Upper lobe of left lung (tissue), 6 donors: ENCODE results near the gene NFASC. TPM values are rescaled to one million over a fixed set of nuclear protein-coding genes. Genes with fewer than 3 reads are reported as not detected.

ENCODE experiments used
- ATAC-seq, 2 donors: fragments of 200-7000 bp; cut with Tn5 transposase; one replicate each; pipeline ENCODE4 v1.9.1; 2022; ENCODE audit warnings: mild to moderate bottlenecking in 2 of 2, moderate library complexity in 2 of 2; ENCODE audit not compliant: low FRiP score in 2 of 2
- DNase-seq, 2 donors: peaks; one replicate each; pipeline ENCODE4 v3.0.0-alpha.2; 2019 to 2020
- H3K27ac ChIP-seq, 4 donors: fragments of 200-600 bp; sonication (generic); one replicate each; pipeline ENCODE4 v1.5.1; 2016 to 2019
- H3K27me3 ChIP-seq, 4 donors: fragments of 200-600 bp; sonication (generic); one replicate each; pipeline ENCODE4 v1.5.1; 2017 to 2019
- H3K36me3 ChIP-seq, 4 donors: fragments of 200-600 bp; sonication (generic); one replicate each; pipeline ENCODE4 v1.5.1; 2016 to 2019
- H3K4me1 ChIP-seq, 4 donors: fragments of 200-600 bp; sonication (generic); one replicate each; pipeline ENCODE4 v1.5.1; 2018 to 2019
- H3K4me3 ChIP-seq, 4 donors: fragments of 200-600 bp; sonication (generic); one replicate each; pipeline ENCODE4 v1.5.1; 2017 to 2019; ENCODE audit warnings: mild to moderate bottlenecking in 2 of 4, moderate library complexity in 1 of 4
- H3K9me3 ChIP-seq, 4 donors: fragments of 200-600 bp; sonication (generic); one replicate each; pipeline ENCODE4 v1.5.1; 2018 to 2019
- EP300 ChIP-seq, 4 donors: sonication (generic); formaldehyde crosslinking; IDR thresholded peaks; one replicate each; pipeline ENCODE4 v1.5.1; 2017; ENCODE audit warnings: antibody characterized with exemption in 4 of 4, control low read depth in 2 of 4
- POLR2A ChIP-seq, 4 donors: fragments of 450-650 bp; IDR thresholded peaks; one replicate each; pipeline ENCODE4 v1.5.1; 2016 to 2017; ENCODE audit warnings: antibody characterized with exemption in 4 of 4, mild to moderate bottlenecking in 2 of 4
- POLR2AphosphoS5 ChIP-seq, 2 donors: sonication (generic); formaldehyde crosslinking; IDR thresholded peaks; one replicate each; pipeline ENCODE4 v1.5.1; 2017; ENCODE audit warnings: antibody characterized with exemption in 2 of 2
- whole genome bisulfite sequencing, 2 donors: methylation state at CpG; one replicate each; pipeline ENCODE4 v1.1.5; 2017 to 2018; 5-methylcytosine and 5-hydroxymethylcytosine counted together
- total RNA-seq, 6 donors: library from RNA; depleted of rRNA in 4 of 6; stranded (reverse); fragments of >200 nt in 4 of 6; gene quantifications; one replicate each; pipeline versions ENCODE4 v1.1.0 to v1.2.1, GENCODE V29; 2016 to 2021
- TF ChIP-seq, protein P1 (sequence below), 6 experiments: fragments of 450-650 bp in 4 of 6; fragments of 200-600 bp in 2 of 6; sonication (generic) in 2 of 6; IDR thresholded peaks; one replicate each; pipeline ENCODE4 v1.5.1; 2016 to 2019; ENCODE audit warnings: antibody characterized with exemption in 6 of 6
- donor health status: DM: no; HTN: no; CAD: no; lungs with moderate emphysema.
- donor health status: DM: no; HTN: yes; CAD: no; lungs with severe emphysema.

Gene NFASC
- total RNA-seq, 6 donors from 2014 or later: 5.5 to 16.8 (median 6.9) TPM

DNA sequence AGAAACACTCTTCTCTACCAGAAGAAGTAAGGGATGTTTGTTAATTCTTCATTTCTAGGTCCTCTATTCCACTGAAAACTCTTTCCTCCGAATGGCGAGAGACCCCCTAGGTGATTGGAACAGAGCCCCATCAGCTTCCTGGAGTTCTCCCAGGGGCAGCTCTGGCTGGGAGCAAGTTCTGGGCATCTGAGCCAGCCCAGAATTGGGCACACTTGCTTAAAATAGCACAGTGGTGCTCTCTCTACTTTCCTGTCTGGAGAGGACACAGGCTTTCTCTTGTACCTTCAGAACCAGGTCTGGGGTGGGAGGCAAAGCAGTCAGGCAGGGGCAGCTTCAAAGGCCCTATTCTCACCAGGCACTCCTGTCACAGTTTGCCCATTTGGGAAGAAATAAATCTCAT, 89.2 kb downstream of the NFASC start:
- 66 to 96% methylated on average over 2 of the region's 2 CpGs for WGBS, 2 donors
- Histone ChIP-seq H3K4me3 (no peak overlapping the region), H3K4me1 (no peaks in the 10 kb centered on the region), H3K36me3 (no peaks in the 10 kb centered on the region), H3K27me3 (no peaks in the 10 kb centered on the region), H3K27ac (no peak overlapping the region), H3K9me3 (no peaks in the 10 kb centered on the region)
- TF ChIP-seq POLR2A (IDR thresholded peaks at IDR 0.05) (no peak), EP300 (IDR thresholded peaks at IDR 0.05) (no peak), POLR2AphosphoS5 (IDR thresholded peaks at IDR 0.05) (no peak)
- TF ChIP-seq, protein P1, sequence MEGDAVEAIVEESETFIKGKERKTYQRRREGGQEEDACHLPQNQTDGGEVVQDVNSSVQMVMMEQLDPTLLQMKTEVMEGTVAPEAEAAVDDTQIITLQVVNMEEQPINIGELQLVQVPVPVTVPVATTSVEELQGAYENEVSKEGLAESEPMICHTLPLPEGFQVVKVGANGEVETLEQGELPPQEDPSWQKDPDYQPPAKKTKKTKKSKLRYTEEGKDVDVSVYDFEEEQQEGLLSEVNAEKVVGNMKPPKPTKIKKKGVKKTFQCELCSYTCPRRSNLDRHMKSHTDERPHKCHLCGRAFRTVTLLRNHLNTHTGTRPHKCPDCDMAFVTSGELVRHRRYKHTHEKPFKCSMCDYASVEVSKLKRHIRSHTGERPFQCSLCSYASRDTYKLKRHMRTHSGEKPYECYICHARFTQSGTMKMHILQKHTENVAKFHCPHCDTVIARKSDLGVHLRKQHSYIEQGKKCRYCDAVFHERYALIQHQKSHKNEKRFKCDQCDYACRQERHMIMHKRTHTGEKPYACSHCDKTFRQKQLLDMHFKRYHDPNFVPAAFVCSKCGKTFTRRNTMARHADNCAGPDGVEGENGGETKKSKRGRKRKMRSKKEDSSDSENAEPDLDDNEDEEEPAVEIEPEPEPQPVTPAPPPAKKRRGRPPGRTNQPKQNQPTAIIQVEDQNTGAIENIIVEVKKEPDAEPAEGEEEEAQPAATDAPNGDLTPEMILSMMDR (IDR thresholded peaks at IDR 0.05): no peak
- no peak for ATAC-seq
- DNase-seq: no peak

GRCh38 chr1:204960306-204961125, 89.9 kb downstream of the NFASC start:
- TF ChIP-seq EP300 (IDR thresholded peaks at IDR 0.05) (no peak), POLR2AphosphoS5 (IDR thresholded peaks at IDR 0.05) (no peak)
- no peak for DNase-seq

DNA sequence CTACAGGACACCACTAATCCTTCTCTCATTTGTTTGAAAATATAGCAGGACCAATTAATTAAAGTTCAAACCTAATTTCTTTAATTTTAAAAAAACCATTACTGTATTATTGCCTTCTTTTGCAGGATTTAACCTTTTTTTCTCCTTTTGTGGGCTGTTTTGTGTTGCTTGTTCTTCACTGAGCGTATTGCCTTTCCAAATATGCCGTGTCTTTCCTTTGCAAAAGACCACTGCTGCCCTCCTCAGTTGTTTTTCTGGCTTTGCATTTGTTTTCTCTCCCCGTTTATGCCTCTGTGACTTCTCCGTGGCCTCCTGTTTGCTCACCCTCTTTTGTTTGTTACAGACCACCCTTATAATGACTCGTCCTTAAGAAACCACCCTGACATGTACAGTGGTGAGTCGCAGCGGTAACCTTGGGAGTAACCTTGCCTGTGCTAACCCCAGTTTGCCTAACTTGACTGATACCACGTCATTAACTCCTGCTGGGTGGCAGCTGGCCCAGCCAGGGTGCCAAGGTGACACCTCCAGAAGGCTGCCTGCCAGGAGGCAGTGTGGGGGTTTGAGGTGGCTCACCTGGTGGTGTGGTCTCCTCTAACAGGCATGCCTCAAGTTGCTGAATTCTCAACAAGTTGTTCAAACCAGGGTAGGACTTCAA, 91.2 kb downstream of the NFASC start:
- Histone ChIP-seq H3K36me3 (no peaks in the 10 kb centered on the region), H3K4me3 (no peak overlapping the region), H3K4me1 (no peaks in the 10 kb centered on the region), H3K9me3 (no peaks in the 10 kb centered on the region), H3K27me3 (no peaks in the 10 kb centered on the region), H3K27ac (no peak overlapping the region)
- ATAC-seq (no peak), DNase-seq (no peak)
- no peak for TF ChIP-seq POLR2AphosphoS5 (IDR thresholded peaks at IDR 0.05)
- TF ChIP-seq, protein P1 (IDR thresholded peaks at IDR 0.05): no peak
- no peak for TF ChIP-seq POLR2A (IDR thresholded peaks at IDR 0.05)
- TF ChIP-seq EP300 (IDR thresholded peaks at IDR 0.05): no peak
- WGBS, 2 donors: 60 to 64% methylated on average over 8 of the region's 8 CpGs

More at GRCh38 chr1:204960306-204961125, 89.9 kb downstream of the NFASC start:
- 65 to 69% methylated on average over 8 of the region's 8 CpGs for WGBS, 2 donors
- no peaks in the 10 kb centered on the region for H3K9me3 ChIP-seq
- H3K36me3 ChIP-seq: no peaks in the 10 kb centered on the region
- H3K27me3 ChIP-seq: no peaks in the 10 kb centered on the region
- H3K27ac ChIP-seq: no peak overlapping the region
- ATAC-seq: no peak
- H3K4me3 ChIP-seq: no peak overlapping the region
- H3K4me1 ChIP-seq: no peaks in the 10 kb centered on the region

DNA sequence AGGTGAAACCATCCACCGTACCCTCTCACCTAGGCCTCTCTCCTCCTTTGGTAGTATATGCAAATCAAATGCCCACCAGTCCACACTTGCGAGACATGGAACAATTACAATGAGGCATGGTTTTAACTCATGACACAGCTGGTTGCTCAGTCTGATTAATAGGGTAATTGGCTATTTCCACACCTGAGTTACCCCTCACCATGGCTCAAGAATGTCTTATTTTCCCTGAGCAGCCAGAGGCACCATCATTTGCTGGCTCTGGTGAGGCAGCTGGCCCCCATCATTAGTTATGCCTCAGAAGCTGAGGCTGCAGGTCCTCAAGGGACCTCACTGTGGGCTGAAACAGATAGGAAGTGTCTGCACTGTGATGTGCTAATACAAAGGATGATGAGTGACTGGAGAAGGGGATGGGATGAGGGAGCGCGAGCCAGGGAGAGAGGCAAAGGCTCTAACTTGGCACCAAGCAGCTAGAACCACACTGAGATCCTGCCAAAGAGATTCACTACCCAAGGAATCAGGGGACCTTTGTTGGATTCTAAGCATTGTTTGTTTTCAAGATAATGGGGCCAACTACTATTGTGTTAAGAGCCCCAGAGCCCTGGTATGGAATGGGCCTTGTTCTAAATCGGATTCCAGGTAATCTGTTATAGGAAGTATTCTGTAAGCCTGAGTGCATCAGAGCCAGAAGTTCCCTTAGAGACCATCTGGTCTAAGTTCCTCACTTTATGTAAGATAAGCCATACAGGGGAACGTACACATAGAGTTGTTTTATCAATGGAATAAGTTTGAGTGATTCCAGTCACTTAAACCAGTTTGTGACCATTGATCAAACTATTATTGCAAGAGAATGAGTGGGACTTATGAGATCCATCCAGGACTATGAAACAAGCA, 92.3 kb downstream of the NFASC start:
- TF ChIP-seq EP300 (IDR thresholded peaks at IDR 0.05) (no peak), POLR2AphosphoS5 (IDR thresholded peaks at IDR 0.05) (no peak), POLR2A (IDR thresholded peaks at IDR 0.05) (no peak)
- TF ChIP-seq, protein P1 (IDR thresholded peaks at IDR 0.05): no peak
- DNase-seq (no peak), ATAC-seq (no peak)
- Histone ChIP-seq H3K4me1 (no peaks in the 10 kb centered on the region), H3K4me3 (no peak overlapping the region), H3K27ac (no peak overlapping the region), H3K36me3 (no peaks in the 10 kb centered on the region), H3K9me3 (no peaks in the 10 kb centered on the region), H3K27me3 (no peaks in the 10 kb centered on the region)
- WGBS, 2 donors: 82 to 87% methylated on average over 6 of the region's 6 CpGs

DNA sequence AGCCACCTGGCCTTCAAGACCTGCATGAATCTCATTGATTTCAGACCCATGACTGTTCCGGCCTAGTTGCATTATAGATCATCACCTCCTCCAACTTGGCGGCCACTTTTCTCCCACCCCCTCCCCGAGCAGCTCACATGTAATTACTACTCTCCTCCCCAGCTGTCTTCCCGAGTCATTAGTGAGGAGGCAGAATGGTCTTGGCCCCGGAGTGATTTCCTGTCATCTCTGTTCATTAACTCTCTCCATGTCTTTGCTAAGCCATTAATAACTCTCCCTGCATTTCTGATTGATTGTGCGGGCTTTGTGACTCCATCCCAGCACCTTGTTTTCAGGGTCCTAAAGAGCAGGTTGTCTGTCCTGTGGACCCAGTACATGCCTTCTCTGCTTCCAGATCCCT, 96.8 kb downstream of the NFASC start:
- Histone ChIP-seq H3K36me3 (no peaks in the 10 kb centered on the region), H3K4me3 (no peak overlapping the region), H3K27ac (no peak overlapping the region), H3K27me3 (no peaks in the 10 kb centered on the region), H3K4me1 (no peaks in the 10 kb centered on the region), H3K9me3 (no peaks in the 10 kb centered on the region)
- ATAC-seq: no peak
- DNase-seq: no peak
- WGBS, 2 donors: 62 to 69% methylated on average over 6 of the region's 6 CpGs
- TF ChIP-seq EP300 (IDR thresholded peaks at IDR 0.05) (no peak), POLR2A (IDR thresholded peaks at IDR 0.05) (no peak), POLR2AphosphoS5 (IDR thresholded peaks at IDR 0.05) (no peak)
- TF ChIP-seq, protein P1 (IDR thresholded peaks at IDR 0.05): no peak
